C4-2B (cell line): ENCODE results near the gene HIVEP2.

ENCODE experiments used
- CTCF ChIP-seq: fragments of 450-650 bp; conservative IDR thresholded peaks from 2 replicates; pipeline ENCODE4 v1.5.1; 2017; ENCODE audit warnings: mild to moderate bottlenecking
- ZFX ChIP-seq: fragments of 450-650 bp; IDR thresholded peaks from 2 replicates; pipeline ENCODE4 v1.6.1; 2017

GRCh38 chr6:142941018-142941417 lies 4.0 kb downstream of the HIVEP2 start:
- TF ChIP-seq CTCF (no peak), ZFX (no peak)
